Aorta (tissue), 5 donors: Measurements from ENCODE around the gene MTG1. TPM values are rescaled to one million over a fixed set of nuclear protein-coding genes. Genes with fewer than 3 reads are reported as not detected.
A peak's percentile ranks its signal among the peaks of the same experiment; 100 is the strongest.
"Not testable (repeated sequence)": the region's sequence is repeated elsewhere in the genome, so short reads cannot be mapped to it uniquely, and the experiment has no call there.

Experiments used
- ATAC-seq: fragments of 200-7000 bp; cut with Tn5 transposase; one replicate; pipeline ENCODE4 v1.9.1; 2022; ENCODE audit warnings: moderate library complexity; ENCODE audit not compliant: low FRiP score
- DNase-seq, 2 donors: peaks; one replicate each; pipeline ENCODE4 v3.0.0-alpha.2; 2020
- H3K27ac ChIP-seq, 2 donors: one replicate each; pipeline ENCODE4 v1.5.1; 2013; ENCODE audit warnings: low read length in 2 of 2, mild to moderate bottlenecking in 2 of 2, moderate library complexity in 2 of 2, control low read depth in 1 of 2, inconsistent platforms in 1 of 2, low read depth in 1 of 2
- H3K27me3 ChIP-seq, 2 donors: one replicate each; pipeline ENCODE4 v1.6.1; 2013; ENCODE audit warnings: control low read depth in 1 of 2, low read length in 1 of 2, mild to moderate bottlenecking in 1 of 2, moderate library complexity in 1 of 2; ENCODE audit not compliant: insufficient read depth in 2 of 2, control insufficient read depth in 1 of 2
- H3K36me3 ChIP-seq, 2 donors: one replicate each; pipeline ENCODE4 v1.6.1; 2013; ENCODE audit warnings: control low read depth in 1 of 2, low read length in 1 of 2, mild to moderate bottlenecking in 1 of 2; ENCODE audit not compliant: insufficient read depth in 2 of 2, control insufficient read depth in 1 of 2
- H3K4me1 ChIP-seq, 2 donors: one replicate each; pipeline ENCODE4 v1.6.1; 2013; ENCODE audit warnings: low read length in 2 of 2, control low read depth in 1 of 2, mild to moderate bottlenecking in 1 of 2, moderate library complexity in 1 of 2; ENCODE audit not compliant: insufficient read depth in 2 of 2, control insufficient read depth in 1 of 2
- H3K4me3 ChIP-seq, 2 donors: one replicate each; pipeline ENCODE4 v1.5.1; 2013; ENCODE audit warnings: low read length in 2 of 2, control low read depth in 1 of 2, mild to moderate bottlenecking in 1 of 2
- H3K9me3 ChIP-seq: one replicate; pipeline ENCODE4 v1.6.1; 2013; ENCODE audit warnings: mild to moderate bottlenecking, low read length; ENCODE audit not compliant: control insufficient read depth
- WGBS, 2 donors: extraction: QIAGEN DNeasy Blood & Tissue Kit; methylation state at CpG; one replicate each; pipeline ENCODE4 v1.1.7; 2013; 5-methylcytosine and 5-hydroxymethylcytosine counted together
- intact Hi-C, 2 donors: fragments of 100-400 bp; cut with DNase I; formaldehyde crosslinking; loops; one replicate each; pipeline versions ENCODE4 v1.14.2 to v1.15.0; 2022
- polyA plus RNA-seq, 2 donors: library from polyadenylated mRNA; stranded (reverse); fragments of 200-250 nt; gene quantifications; one replicate each; pipeline ENCODE4 v1.2.3, GENCODE V29; 2013
- total RNA-seq, 2 donors: library from RNA; stranded (reverse); fragmentation: NEBNext Ultra II Directional; extraction: Animal tissue kit (Norgen Biotek cat#: 25700); gene quantifications; one replicate each; pipeline ENCODE4 v1.2.1, GENCODE V29; 2021
- donor health status: healthy with polysubstance abuse.
- donor health status: Bipolar disorder and iron deficiency.
- donor health status: DM: no; HTN: no; CAD: no.
- donor health status: DM: no; HTN: no; CAD: no.
- donor health status: DM: yes; HTN: yes; CAD: no.

The MTG1 gene
- total and polyA plus RNA-seq, 4 donors, result 13.1 to 39.3 (median 31.0) TPM

DNA sequence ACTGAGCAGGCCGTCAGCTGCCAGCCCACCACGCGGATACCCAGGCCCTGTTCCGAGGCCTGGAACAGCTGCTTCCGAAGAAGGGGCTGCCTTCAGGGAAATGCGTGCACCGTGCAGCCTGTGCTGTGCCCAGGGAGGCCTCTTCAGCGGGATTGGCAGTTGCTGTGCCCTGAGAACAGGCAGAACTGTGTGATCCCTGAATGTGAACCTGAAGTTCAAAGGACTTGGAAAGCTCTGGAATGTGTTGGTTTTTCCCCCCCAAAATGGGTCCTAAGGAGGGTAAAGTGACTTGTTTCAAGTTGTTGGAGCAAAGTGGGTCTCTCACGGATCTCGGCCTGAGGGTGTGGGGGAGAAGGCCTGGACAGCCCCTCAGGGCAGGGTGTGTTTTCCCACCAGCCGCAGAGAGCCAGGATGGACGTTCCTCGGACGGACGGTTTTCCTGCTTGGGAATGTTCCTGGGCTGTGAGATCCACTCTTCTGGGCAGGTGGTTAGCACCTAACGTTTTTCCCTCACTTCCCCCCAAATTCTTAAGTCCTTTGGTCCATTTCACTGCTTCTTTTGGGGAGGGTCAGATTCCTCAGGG is 28.4 kb downstream of the MTG1 start:
- Histone ChIP-seq H3K36me3 (peaks cover 0 to 2% of the 10 kb centered on the region in 2 donors), H3K4me1 (no peaks in the 10 kb centered on the region), H3K9me3 (no peaks in the 10 kb centered on the region), H3K4me3 (no peak overlapping the region), H3K27me3 (peaks cover 0 to 2% of the 10 kb centered on the region in 2 donors), H3K27ac (no peak overlapping the region)
- DNase-seq (peak in 1 of 2 donors; percentile 55), ATAC-seq (no peak)
- 87 to 89% methylated on average over 16 of the region's 16 CpGs for WGBS, 2 donors
- intact Hi-C loops, result no loop called here

GRCh38 chr10:133422807-133423771 is 29.1 kb downstream of the MTG1 start:
- no peaks in the 10 kb centered on the region for H3K9me3 ChIP-seq
- no peak overlapping the region for H3K27ac ChIP-seq
- peak overlapping the region in 1 of 2 donors; percentile 17 for H3K4me3 ChIP-seq
- peaks cover 0 to 2% of the 10 kb centered on the region in 2 donors for H3K36me3 ChIP-seq
- intact Hi-C loops, result no loop called here
- WGBS, 2 donors, result 17 to 21% methylated on average over 62 to 88 of the region's 88 CpGs
- no peaks in the 10 kb centered on the region for H3K4me1 ChIP-seq
- peak in 1 of 2 donors; percentile 73 for DNase-seq
- peaks cover 0 to 2% of the 10 kb centered on the region in 2 donors for H3K27me3 ChIP-seq
- no peak for ATAC-seq

DNA sequence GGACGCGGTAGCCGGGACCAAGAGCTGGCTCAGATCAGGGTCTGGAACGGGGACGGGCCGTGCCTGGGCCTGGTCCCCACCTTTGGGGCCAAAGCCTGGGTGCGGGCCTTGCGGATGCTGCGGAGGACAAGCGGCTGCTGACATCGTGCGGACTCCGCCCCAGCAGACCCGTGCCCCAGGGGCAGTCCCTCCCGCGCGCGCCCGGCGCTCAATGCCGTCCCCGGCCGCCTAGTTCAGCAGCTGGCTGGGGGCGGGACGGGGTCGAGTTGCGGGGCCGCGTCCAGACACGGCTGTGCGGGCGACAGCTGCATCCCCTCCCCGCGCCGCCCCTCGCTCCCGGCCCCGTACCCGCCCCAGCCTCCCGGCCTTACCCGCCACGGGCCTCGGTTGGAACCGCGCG is 30.1 kb downstream of the MTG1 start:
- H3K4me3 ChIP-seq, H3K9me3 ChIP-seq, ATAC-seq, DNase-seq, H3K4me1 ChIP-seq, H3K36me3 ChIP-seq, H3K27me3 ChIP-seq, intact Hi-C loops, H3K27ac ChIP-seq: not testable (repeated sequence)
- WGBS, 2 donors, result 18% methylated on average over 13 of the region's 46 CpGs; no CpG with 5 or more reads in 1 of the 2 donors

DNA sequence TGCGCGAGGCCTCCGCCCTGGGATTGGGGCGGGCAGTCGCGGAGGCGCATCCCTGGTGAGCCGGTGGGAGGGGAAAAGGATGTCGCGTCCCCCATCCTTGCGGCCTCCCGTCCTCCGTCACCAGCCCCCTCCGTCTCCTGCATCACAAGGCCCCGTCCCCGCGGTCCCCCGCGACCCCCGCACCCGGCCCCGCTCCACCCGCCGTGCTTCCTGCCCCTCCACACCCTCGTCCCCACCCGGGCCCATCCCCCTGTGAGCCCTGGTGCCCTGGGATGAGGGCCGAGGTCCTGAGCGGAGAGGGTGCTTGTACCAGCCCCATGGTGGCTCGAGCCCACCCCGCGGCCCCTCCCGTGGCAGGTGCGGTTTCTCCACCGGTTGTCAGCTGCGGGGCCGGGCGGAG is 30.6 kb downstream of the MTG1 start, which contains the start of gene SPRN:
TSS of gene SPRN (minus strand) at position 25 of the 400 bp plus-strand sequence. CDS start 944 bp downstream, outside the sequence.
- intact Hi-C loops, ATAC-seq: not testable (repeated sequence)
- peak within 1 kb of the TSS in 1 of 2 donors; percentile 17 for H3K4me3 ChIP-seq

GRCh38 chr10:133429571-133429970 is 35.6 kb downstream of the MTG1 start:
- ATAC-seq, DNase-seq, H3K27ac ChIP-seq, H3K36me3 ChIP-seq, H3K4me3 ChIP-seq, H3K4me1 ChIP-seq, H3K9me3 ChIP-seq, H3K27me3 ChIP-seq, intact Hi-C loops: not testable (repeated sequence)
- WGBS, 2 donors, result 86 to 88% methylated on average over 4 of the region's 4 CpGs

More for the DNA sequence above, 30.6 kb downstream of the MTG1 start, which contains the start of gene SPRN:
- not testable (repeated sequence) for H3K36me3 ChIP-seq, H3K27me3 ChIP-seq, H3K9me3 ChIP-seq, H3K4me1 ChIP-seq, H3K27ac ChIP-seq, DNase-seq
- WGBS, 2 donors, result 10 to 13% methylated on average over 10 to 15 of the region's 37 CpGs

- H3K4me3 ChIP-seq, H3K4me1 ChIP-seq, H3K36me3 ChIP-seq, H3K9me3 ChIP-seq, intact Hi-C loops, H3K27me3 ChIP-seq, H3K27ac ChIP-seq, DNase-seq: not testable (repeated sequence)
- peak; percentile 19 for ATAC-seq
- 71 to 79% methylated on average over 4 to 6 of the region's 9 CpGs for WGBS, 2 donors
Measured at GRCh38 chr10:133431888-133432613, 38.1 kb downstream of the MTG1 start.

- H3K9me3 ChIP-seq, intact Hi-C loops, H3K27me3 ChIP-seq, H3K4me3 ChIP-seq, H3K36me3 ChIP-seq, DNase-seq, H3K27ac ChIP-seq, H3K4me1 ChIP-seq: not testable (repeated sequence)
- WGBS, 2 donors, result 71 to 82% methylated on average over 4 to 8 of the region's 25 CpGs
- ATAC-seq, result peak; percentile 57
Measured at GRCh38 chr10:133432789-133433188, 38.8 kb downstream of the MTG1 start.

DNA sequence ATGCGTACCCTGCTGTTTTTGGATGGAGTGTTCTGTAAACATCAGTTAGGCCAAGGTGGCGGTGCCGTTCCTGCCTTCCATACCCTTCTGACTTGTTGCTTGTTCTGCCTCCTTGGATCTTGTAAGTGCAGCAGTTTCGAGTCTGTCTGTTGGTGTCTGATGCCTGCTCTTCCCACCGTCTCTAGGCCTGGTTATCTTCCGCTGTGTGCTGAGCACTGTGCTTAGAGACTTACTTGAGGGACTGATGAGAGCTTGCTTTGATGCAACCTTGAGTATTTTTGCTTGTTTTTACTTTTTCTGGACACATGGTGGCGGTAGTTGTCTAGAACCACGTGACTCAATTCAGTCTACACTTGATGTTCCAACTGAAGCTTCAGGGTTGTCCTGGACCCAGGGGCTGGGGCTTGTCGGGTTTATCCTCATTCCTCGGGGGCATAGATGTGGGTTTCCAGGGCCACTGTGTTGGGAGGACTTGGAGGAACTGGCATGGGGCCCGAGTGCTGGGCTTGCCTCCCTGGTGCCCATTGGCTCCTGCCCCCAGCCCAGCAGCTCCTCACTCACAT is 44.8 kb downstream of the MTG1 start:
- Histone ChIP-seq H3K9me3 (no peaks in the 10 kb centered on the region), H3K4me1 (no peaks in the 10 kb centered on the region), H3K27ac (no peak overlapping the region), H3K27me3 (no peaks in the 10 kb centered on the region), H3K36me3 (no peaks in the 10 kb centered on the region), H3K4me3 (no peak overlapping the region)
- 67 to 68% methylated on average over 11 of the region's 11 CpGs for WGBS, 2 donors
- DNase-seq (no peak), ATAC-seq (no peak)
- intact Hi-C loops, result no loop called here
